ENCODE results near the gene SLC7A9.
"Not testable (repeated sequence)": the region's sequence is repeated elsewhere in the genome, so short reads cannot be mapped to it uniquely, and the experiment has no call there.

DNA sequence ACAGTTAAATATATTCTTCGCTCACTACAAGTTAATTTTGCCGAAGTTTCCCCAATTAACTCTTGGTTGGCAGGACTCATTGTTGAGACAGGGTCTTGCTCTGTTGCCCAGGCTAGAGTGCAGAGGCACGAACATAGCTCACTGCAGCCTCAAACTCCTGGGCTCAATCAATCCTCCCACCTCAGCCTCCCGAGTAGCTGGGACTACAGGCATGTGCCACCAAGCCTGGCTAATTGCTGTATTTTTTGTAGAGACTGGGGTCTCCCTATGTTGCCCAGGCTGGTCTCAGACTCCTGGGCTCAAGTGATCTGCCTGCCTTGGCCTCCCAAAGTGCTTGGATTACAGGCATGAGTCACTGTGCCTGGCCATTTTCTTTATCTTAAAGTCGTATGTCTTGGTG lies 15.7 kb upstream of the SLC7A9 start:
- not testable (repeated sequence) for TF ChIP-seq POLR2A, CTCF (IDR thresholded peaks at IDR 0.05)

Measured in sigmoid colon (tissue), 3 donors.